HG02759 (cell line): ENCODE measurements around the gene EEF1A2.
"Not testable (repeated sequence)": the region's sequence is repeated elsewhere in the genome, so short reads cannot be mapped to it uniquely, and the experiment has no call there.

ENCODE experiments used
- ATAC-seq: cut with Tn5 transposase; IDR thresholded peaks from one replicate; pipeline ENCODE4 v1.9.1; 2021; ENCODE audit warnings: mild to moderate bottlenecking, moderate library complexity; ENCODE audit not compliant: unreplicated experiment

Gene EEF1A2

DNA sequence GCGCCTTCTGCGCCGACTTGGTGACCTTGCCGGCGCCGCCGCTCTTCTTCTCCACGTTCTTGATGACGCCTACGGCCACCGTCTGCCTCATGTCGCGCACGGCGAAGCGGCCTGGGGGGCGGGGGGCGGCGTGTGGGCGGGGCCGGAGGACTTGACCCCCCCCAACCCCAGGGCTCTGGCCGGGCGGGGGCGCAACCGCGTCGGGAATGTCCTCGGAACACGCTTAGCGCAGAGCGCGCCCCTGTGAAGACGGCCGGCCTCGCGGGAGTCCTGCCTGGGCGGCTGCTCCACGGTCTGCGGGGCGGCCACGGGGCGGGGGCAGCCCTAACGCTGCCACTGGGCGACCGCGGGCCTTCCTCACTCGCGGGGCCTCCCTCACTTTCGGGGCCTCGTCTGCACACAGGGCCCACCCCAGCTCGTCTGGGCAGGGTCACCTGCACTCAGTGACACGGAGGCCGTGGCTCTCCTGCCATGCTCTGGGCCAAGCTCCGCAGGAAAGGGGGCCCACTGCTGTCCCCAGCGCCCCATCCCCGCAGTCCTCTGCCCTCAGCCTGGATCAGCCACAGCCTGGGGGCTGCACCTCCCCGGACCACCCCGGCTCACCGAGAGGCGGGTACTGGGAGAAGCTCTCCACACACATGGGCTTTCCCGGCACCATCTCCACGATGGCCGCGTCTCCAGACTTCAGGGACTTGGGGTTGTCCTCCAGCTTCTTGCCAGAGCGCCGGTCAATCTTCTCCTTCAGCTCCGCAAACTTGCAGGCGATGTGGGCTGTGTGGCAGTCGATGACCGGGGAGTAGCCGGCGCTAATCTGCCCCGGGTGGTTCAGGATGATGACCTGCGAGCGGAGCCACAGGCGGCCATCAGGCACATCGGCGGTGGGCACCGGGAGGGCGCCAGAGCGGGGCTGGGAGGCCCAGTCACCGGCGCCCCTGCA is 10.3 kb downstream of the EEF1A2 start:
- no peak for ATAC-seq

DNA sequence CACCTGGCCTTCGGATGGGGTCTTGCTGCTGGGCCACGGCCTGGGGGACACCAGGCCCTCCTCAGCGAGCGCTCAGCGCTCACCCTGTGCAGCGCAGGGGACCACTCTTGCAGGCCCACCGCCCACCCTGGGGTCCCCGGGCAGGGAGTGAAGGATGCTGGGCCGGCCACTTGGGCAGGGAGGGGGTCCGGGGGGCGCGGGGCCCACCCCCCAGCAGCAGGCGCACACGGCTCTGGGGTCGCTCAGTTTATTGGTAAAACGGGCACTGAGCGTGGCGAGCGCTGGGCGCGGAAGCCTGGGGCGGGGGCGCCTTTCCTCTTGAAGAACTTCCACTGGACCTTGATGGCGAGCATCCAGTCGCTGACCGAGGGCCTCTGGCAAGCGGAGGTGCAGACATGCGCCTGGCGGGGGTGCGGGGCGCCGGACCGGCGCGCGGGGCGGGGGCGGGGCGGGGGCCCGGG is 11.1 kb downstream of the EEF1A2 start:
- ATAC-seq = no peak

DNA sequence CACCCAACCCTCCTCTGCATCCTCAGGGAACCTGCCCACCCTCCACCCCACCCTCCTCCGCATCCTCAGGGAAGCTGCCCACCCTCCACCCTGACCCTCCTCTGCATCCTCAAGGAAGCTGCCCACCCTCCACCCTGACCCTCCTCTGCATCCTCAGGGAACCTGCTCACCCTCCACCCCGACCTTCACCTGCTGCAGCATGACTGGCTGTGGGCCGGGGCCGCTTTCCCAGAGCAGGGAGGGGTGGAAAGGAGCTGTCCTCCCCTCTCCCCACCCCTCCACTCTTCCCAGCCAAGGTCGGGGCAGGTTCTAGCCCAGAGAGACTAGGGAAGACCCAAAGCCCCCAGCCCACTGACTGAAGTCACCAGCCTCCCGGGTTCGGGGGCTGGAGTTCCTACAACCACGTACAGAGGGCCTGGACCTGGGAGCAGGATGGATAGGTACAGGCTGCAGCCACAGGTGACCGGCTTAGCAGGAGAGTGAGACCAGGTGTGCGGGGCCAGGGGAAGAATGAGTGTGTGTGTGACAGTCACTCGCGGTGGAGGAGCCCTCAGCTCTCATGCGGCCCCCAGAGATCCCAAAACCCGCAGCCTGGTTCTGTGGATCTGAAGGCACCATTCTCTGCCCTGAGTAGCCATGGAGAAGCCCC is 11.6 kb downstream of the EEF1A2 start:
- ATAC-seq = no peak

DNA sequence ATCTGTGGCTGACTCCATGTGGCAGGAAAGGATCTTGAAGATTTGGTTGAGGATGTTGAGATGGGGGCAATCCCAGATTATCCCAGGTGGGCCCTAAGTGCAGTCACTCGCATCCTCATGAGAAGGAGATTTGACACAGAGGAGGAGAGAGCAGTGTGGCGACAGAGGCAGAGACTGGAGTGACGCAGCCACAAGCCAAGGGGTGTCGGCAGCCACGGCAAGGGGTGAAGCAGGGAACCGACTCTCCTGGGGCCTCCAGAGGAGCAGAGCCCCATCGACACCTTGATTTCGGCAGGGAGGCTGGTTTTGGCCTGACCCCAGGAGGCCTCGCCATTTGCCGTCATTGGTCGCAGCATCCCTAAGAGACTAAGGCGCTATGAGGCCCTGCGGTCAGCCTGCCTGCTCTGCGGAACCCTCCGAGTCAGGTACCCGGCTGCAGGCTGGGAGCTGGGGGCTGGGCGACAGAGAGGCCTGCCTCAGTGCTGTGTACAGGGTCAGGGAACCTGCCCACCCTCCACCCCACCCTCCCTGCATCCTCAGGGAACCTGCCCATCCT is 12.5 kb downstream of the EEF1A2 start:
- no peak for ATAC-seq

DNA sequence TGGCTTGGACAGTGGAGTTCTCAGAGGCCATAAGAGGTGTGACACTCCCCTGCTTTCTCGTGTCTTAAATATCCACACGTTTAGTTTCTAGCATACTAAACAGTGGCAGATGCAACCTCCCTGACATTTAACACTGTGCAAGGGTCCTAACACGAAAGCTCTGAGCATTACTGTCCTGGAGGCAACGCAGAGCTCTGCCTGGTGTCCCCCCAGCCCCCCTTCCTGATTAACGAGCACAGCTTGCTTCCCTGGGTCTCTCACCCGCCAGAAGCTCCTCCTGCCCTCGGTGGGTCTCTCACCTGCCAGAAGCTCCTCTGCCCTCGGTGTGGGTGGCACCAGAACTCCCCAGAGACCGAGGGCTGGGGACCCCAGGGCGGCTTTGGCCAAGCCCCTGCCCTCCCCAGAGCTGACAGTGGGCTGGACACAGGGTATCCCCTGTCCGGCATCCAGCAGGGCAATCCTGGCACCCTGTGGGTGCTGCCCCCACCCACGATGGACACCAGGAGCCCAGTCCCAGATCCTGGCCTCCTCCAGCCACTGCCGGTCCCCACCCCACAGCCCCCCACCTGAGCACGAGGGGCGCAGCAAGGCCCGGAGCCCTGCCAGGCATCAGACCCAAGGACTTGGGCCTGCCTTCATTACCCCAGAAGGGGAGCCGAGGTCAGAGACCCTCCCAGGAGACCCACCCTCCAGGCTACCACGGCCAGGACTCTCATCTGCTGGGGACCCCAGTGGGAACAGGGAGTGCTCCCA is 14.1 kb downstream of the EEF1A2 start:
- ATAC-seq = no peak

DNA sequence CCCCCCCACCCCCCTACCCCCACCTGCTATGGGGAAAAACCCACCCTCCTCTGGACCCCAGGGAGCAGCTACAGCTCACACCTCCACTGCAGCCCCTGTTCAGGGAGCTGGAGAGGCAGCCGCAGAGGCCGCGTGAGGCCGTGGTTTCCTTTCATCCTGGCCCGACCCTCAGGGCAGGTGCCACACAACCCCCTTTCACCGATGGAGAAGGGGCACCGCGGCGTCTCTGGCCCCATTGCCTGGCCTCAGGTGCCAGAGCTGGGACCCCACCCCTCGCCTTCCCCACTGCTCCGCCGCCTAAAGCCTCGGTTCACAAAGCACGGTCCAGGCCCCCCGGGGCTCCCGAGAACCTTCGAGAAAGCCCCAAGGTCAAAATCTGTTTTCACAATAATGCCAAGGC is 14.6 kb downstream of the EEF1A2 start:
- no peak for ATAC-seq

DNA sequence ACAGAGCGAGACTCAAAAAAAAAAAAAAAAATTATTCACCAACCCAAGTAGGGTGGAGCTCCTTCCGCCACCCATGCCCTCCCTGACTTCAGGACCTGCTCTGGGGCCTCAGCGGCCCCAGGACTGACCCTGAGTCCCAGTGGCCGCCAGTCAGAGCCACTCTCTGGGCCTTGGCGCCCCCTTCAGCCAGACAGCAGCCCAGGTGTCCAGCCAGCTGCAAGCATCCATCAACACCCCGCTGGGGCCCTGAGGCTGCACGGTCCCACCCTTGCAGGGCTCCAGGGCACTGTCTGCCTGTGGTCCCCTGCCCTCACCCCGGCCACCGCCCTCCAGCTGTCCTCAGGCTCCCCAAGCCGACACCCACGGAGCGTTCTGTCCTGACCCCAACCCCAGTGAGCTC is 15.0 kb downstream of the EEF1A2 start:
- no peak for ATAC-seq

DNA sequence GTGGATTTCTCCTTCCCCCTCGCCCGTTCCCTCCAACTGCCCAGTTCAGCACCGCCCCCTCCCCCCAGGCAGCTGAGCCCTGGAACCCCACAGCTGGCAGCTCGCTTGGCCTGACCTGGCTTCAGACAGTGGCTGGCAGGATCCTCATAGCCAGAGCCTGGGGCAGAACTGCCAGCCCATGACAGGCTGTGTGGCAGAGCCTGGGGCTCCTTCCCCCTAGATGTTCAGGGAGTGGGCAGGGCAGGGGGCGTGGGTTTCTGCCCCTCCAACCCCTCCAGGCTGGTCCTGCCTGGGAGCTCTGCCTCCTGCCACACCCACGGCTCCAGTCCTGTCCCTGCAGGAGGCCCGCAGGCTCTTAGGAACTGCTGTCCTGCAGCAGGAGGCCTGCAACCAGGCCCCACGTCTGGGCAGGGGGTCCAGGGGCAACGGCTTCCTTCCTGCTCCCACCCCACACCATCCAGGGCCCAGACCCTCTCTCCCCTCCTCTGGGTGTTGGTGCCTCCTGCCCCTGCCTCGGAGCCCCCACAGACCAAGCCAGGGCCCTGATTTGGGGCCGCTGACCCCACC is 16.8 kb downstream of the EEF1A2 start:
- no peak for ATAC-seq

DNA sequence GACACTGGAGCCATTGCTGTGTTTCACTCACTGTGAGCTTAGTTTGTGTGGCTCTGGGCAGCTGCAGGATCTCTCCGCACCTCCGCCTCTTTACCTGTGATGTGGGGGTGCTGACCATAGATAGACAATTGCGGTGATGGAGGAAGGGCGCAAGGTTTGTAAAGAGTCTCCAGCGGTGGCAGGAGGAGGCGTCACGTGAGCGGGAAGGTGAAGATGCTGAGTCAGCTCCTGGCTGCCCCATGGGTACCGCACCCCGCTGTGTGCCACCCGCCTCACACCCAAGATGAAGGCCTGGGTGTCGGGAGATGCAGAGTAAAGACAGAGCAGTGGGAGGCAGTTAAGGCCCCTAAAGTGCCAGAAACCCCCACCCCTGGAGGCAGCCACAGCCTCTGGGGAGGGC is 17.4 kb downstream of the EEF1A2 start:
- ATAC-seq = no peak

DNA sequence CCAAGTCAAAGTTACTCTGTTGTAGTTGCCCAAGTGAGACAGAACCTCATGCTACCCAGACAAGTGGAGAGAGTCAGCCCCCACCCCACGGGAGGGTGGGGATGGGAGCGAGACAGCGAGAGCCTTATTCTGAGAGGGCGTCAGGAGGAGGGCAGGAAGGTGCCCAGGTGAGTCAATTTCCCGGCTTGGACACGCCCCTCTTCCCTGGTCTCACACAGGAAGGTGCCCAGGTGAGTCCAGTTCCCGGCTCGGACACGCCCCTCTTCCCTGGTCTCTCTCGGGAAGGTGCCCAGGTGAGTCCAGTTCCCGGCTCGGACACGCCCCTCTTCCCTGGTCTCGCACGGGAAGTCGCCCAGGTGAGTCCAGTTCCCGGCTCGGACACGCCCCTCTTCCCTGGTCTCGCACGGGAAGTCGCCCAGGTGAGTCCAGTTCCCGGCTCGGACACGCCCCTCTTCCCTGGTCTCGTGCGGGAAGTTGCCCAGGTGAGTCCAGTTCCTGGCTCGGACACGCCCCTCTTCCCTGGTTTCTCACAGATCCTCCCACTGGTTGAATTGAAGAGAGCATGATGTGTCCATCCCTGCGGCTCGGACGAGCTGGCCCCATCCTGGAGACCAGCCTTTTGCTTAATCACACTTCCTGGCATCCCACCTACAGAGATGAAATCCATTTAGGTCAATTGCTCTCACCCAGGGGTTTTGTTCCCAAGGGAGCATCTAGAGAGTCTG is 19.0 kb downstream of the EEF1A2 start:
- ATAC-seq = not testable (repeated sequence)

DNA sequence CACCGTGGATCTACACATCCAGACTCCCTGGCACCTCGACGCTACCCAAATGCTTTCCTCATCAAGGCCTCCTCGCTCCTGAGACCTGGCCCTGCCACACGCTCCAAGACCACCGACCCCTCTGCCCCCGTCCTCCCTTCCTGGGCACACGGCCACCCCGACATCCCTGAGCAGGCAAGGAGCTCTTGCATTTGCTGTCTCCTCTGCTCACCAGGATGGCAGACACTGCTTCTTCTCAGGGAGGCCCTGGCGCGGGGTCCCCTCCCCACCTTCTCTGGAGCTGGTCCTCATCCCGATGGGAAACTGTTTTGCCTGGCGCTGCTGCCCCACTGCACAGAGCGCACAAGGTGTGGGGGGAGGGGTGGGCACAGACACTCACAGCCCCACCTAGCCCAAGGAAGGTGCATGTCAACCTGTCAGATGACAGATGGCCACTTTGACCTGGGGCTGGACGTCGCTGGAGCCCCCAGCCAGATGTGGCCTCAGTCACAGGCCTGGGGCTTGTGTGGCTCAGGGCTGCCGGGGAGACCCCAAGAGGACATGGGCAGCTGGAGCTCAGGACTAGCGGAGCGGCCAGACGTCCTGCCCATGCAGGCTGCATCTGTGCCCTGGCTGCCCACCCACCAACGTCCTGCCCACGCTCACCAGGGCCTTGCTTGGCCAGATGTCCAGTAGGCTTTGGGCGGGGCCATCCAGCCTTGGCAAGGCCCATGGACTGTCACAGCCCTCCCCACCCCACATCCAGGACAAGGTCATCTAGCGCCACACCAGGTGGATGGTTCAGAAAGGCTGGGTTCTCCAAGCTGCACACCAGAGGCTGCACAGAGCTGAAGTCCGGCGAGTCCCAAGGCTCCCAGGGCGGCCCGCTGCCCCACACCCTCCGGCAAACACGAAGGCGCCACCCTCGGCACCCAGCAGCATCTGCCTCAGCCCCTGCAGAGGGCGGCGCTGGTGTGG is 20.3 kb downstream of the EEF1A2 start:
- ATAC-seq = no peak

DNA sequence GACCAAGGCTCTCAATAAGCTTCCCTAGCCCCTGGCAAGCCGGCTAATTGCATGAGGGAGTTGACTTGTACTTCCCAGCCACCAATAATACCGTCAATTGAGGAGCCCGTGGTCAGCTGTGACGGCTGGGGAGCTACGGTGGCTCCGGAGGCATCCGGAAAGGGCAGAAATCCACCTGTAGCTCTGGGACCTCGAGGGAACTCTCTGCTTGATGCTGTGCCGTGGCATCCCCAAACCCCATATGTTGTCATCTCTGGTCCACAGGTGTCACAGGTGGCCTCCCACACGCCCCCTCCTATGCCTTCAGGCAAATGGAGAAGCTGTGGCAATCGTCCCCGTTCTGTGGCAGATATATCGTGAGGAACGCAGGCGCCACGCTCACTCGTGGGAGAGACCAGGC is 20.9 kb downstream of the EEF1A2 start:
- ATAC-seq = no peak

DNA sequence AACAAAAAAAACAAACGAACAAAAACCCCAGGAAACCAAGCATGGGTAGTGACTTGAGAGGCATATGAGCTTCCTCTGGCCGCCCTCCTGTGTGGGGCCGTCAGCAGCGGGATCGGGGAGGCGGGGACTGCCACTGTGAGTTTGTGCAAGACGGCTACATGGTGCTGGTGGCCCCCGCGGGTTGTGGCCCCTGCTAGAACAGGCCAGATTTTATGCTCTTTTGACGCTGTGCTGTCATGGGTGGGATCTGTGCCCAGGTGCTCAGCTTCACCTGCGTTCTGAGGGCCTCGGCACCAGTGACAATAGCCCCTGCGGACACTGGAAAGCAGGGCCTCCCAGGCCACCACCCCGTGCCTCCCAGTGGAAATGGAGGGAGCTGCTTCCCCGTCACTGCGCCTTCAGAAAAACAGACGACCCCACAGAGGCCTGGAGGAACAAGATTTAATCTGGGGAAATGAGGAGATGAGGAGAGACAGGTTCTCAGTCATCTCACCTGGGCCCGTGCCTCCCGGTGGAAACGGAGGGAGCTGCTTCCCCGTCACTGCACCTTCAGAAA is 21.7 kb downstream of the EEF1A2 start:
- ATAC-seq = no peak

DNA sequence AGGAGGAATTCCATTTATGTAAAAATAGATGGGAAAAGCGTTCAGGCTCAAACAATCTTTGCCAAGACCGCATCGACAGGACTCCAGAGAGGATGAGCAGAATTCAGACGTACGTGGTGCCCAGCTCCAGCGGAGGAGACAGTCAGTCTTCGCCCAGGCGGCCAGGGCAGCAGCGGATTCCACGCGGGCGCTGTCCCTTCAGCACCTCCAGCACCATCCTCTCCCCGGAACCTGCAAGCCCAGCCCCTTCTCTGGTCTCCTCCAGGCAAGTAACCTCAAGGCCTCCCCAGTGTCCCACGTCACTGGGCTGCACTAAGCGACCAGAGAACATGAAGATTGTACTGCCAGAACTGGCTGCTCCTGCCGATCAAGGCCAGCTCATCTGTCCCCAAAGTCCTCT is 23.7 kb downstream of the EEF1A2 start:
- no peak for ATAC-seq

DNA sequence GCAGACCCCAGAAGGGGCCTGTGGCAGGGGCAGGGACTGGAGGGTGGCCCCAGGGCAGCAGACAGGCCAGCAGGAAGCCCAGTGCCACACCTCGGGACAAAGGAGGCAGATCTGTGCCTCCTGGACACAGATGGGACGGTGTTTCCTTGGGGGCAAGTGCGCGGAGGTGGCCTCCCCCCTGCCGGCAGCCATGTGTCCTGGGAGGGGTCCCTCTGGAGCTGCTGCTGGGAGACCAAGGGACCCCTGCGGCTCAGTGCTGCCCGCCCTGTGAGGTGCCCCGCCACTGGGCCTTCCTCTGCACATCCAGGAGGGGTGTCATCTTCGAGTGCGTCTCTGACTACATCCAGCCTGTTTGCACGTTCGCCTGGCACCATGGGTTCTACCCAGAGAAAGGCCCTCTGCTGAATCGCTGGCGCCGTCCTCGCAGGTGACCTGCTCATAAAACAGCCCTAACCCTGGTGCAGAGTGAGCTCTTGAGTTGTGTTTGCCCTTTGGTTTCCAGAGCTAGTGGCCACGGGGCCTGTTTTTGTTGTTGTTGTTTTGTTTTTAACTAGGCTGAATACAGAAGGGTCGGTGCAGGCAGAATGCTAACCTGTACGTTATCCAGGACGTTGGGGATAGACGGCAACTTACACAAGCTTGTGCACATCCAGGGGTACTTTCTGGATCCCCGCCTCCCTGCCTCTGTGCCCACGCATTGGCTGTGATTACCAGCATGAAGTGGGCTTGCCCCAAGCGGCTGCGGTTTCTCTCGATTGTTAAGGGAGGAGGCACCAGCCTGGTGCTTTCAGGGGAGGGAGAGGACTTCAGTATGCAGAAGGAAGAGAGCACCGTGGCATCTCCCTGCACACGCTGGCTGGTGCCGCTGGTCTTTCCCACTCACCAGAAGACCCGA is 25.1 kb downstream of the EEF1A2 start:
- ATAC-seq = no peak

DNA sequence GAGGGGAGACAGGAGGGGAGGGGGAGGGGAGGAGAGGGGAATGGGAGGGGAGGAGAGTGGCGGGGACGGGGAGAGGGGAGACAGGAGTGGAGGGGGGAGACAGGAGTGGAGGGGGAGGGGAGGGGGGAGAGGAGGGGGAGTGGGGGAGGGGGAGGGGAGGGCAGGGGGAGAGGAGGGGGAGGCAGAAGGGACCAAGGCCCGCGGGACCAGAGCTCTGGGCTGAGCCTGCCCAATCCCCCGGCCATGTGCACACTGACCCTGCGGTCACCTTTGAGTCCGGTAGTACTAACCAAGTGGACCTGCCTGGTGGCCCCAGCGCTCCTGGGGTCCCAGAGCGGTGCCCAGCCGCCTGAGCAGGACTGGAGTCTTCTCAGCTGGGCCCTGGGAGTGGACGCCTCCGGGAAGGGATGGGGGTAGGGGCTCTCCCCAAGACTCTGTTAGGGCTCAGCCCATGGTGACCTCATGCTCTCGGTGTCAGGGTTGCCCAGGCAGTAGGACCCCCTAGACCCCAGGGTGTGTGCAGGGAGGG is 26.0 kb downstream of the EEF1A2 start:
- ATAC-seq = no peak

DNA sequence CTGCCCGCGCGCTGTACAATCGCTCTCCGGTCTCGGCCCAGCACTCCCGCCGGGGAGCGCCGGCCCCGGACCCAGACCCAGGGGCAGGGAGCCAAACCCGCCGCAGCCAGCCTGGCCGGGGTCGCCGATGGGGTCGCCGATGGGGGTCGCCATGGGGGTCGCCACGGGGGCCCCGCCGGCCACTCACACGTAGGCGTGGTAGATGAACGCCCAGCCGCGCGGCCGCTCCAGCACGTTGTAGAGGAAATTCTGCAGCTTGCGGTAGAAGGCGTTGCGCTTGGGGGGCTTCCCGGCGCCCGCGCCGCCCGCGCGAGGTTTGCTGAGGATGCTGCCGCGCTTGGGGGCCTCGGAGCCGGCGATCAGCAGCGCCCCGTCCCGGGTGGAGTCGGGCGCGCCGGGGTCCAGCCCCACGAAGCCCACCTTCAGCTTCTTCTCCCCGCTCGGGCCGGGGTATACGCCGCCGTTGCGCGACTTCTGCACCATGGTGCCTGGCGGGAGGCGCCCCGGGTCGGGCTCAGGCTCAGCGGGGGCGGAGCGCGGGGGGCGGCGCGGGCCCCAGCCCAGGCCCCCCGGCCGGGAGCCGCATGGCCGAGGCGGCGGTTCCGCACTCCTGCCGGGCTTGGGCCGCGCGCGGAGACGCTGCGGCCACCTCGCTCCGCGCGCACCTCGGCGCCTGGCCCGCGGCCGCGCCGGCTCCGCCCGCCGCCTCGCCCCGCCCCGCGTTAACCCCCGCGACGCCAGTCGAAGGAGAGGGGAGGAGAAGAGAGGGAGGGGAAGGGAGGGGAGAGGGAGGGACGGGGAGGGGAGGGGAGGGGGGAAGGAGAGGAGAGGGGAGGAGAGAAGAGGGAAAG is 26.7 kb downstream of the EEF1A2 start, which contains the start of gene KCNQ2:
Gene KCNQ2, minus strand, starts transcription at position 675 of the 851 bp plus-strand sequence. Its CDS starts 192 bp downstream, at position 483.
- no peak for ATAC-seq
